K562 (cell line): ENCODE results near the gene URI1. TPM values are rescaled to one million over a fixed set of nuclear protein-coding genes. Genes with fewer than 3 reads are reported as not detected.

ENCODE experiments used
- ATAC-seq: fragments of 200-7000 bp; cut with Tn5 transposase; 3 replicates; pipeline ENCODE4 v1.9.1; 2020; ENCODE audit warnings: moderate library complexity
- BruUV-seq: library from RNA; stranded (reverse); fragments of 400-500 nt; replicated peaks from 2 replicates; lab custom pipeline; 2021; lab: Mats Ljungman, UMichigan
- CTCF ChIA-PET: fragments of 300-600 bp; formaldehyde crosslinking; extraction: SDS; loops from one replicate; lab custom pipeline; 2021; ENCODE audit warnings: low intra/inter-chr PET ratio; lab: Yijun Ruan, JAX
- POLR2A ChIA-PET: fragments of 300-600, 350-650 bp; sonication (Branson Sonifier 250); formaldehyde crosslinking; extraction: SDS; loops from one replicate; lab custom pipeline; 2021; ENCODE audit warnings: antibody characterized with exemption, inconsistent platforms; lab: Yijun Ruan, JAX
- DNase-seq, 4 experiments: peaks; one replicate each; pipeline versions ENCODE4 v3.0.0 to v3.0.0-alpha.2; 2011 to 2018; ENCODE audit warnings: low spot score in 3 of 4, mixed read lengths in 3 of 4; ENCODE audit errors: extremely low read depth in 1 of 4
- FAIRE-seq: peaks from 2 replicates; lab custom pipeline; 2011; peaks lifted over from hg19 to GRCh38; lab: Jason Lieb, UNC
- H2AFZ ChIP-seq: 2 replicates; pipeline ENCODE4 v1.6.0; 2011; ENCODE audit warnings: low read depth, low read length, control low read depth, inconsistent platforms
- H3K27ac ChIP-seq: fragments of 200-600 bp; 3 replicates; pipeline ENCODE4 v1.8.0; 2011; ENCODE audit warnings: low read depth, mild to moderate bottlenecking, control low read depth, inconsistent platforms, low read length, moderate library complexity, mixed read lengths; ENCODE audit errors: extremely low read depth
- H3K27me3 ChIP-seq, 2 experiments: fragments of 300-600 bp in 1 of 2; 2 replicates in 1 of 2; 3 replicates in 1 of 2; pipeline versions ENCODE4 v1.6.0 to v1.8.0; 2011; ENCODE audit warnings: inconsistent platforms in 2 of 2, low read length in 2 of 2, mild to moderate bottlenecking in 1 of 2, mixed read lengths in 1 of 2, moderate library complexity in 1 of 2; ENCODE audit not compliant: control insufficient read depth in 2 of 2, insufficient read depth in 2 of 2
- H3K36me3 ChIP-seq: fragments of 300-600 bp; 3 replicates; pipeline ENCODE4 v1.8.0; 2011; ENCODE audit warnings: mild to moderate bottlenecking, low read length, inconsistent platforms; ENCODE audit not compliant: control insufficient read depth, insufficient read depth
- H3K4me1 ChIP-seq, 2 experiments: fragments of 200-600 bp in 1 of 2; replicated peaks in 1 of 2; 2 replicates in 1 of 2; 3 replicates in 1 of 2; pipeline versions ENCODE4 v1.5.1 to v1.8.0; 2011; ENCODE audit warnings: inconsistent platforms in 2 of 2, low read length in 2 of 2, mild to moderate bottlenecking in 1 of 2, mixed read lengths in 1 of 2, moderate library complexity in 1 of 2; ENCODE audit not compliant: control insufficient read depth in 2 of 2, insufficient read depth in 2 of 2
- H3K4me2 ChIP-seq: 2 replicates; pipeline ENCODE4 v1.6.1; 2011; ENCODE audit warnings: low read length, control low read depth, inconsistent platforms, mixed read lengths; ENCODE audit not compliant: insufficient read depth
- H3K4me3 ChIP-seq: fragments of 200-600 bp; sonication (generic), shearing (Covaris generic); 2 replicates; pipeline ENCODE4 v1.5.1; 2016; ENCODE audit warnings: control low read depth, inconsistent platforms
- H3K79me2 ChIP-seq: fragments of 200-600 bp; 3 replicates; pipeline ENCODE4 v1.8.0; 2011; ENCODE audit warnings: low read length, inconsistent platforms; ENCODE audit not compliant: control insufficient read depth, insufficient read depth
- H3K9ac ChIP-seq, 2 experiments: 2 replicates each; pipeline versions ENCODE4 v1.6.0 to v1.6.1; 2011; ENCODE audit warnings: low read depth in 2 of 2, low read length in 2 of 2, control low read depth in 1 of 2, inconsistent platforms in 1 of 2, mild to moderate bottlenecking in 1 of 2, mixed read lengths in 1 of 2; ENCODE audit not compliant: insufficient read depth in 1 of 2
- H3K9me1 ChIP-seq: one replicate; pipeline ENCODE4 v1.6.0; 2011; ENCODE audit warnings: inconsistent platforms, mild to moderate bottlenecking, low read length, moderate library complexity; ENCODE audit not compliant: control insufficient read depth, insufficient read depth
- H3K9me3 ChIP-seq: replicated peaks from 2 replicates; pipeline ENCODE4 v1.5.1; 2011; ENCODE audit warnings: low read depth, low read length, inconsistent platforms; ENCODE audit not compliant: control insufficient read depth, insufficient read depth
- H4K20me1 ChIP-seq: replicated peaks from 2 replicates; pipeline ENCODE4 v1.6.1; 2011; ENCODE audit warnings: low read length, inconsistent platforms, mixed read lengths; ENCODE audit not compliant: control insufficient read depth, insufficient read depth
- CEBPG ChIP-seq, 3 experiments: fragments of 200-800 bp in 1 of 3; sonication (Bioruptor generic) in 1 of 3; sonication (generic) in 1 of 3; formaldehyde crosslinking in 1 of 3; IDR thresholded peaks in 2 of 3; conservative IDR thresholded peaks in 1 of 3; 2 replicates each; pipeline versions ENCODE4 v1.6.1 to v1.8.0; 2016 to 2022; ENCODE audit warnings: missing compliant biosample characterization in 2 of 3, missing genetic modification characterization in 2 of 3, mild to moderate bottlenecking in 1 of 3, missing genetic modification reagents in 1 of 3
- CTBP1 ChIP-seq: fragments of 450-650 bp; IDR thresholded peaks from 2 replicates; pipeline ENCODE4 v1.6.1; 2016; ENCODE audit warnings: borderline replicate concordance
- FOXP1 ChIP-seq: sonication (generic); formaldehyde crosslinking; IDR thresholded peaks from 2 replicates; pipeline ENCODE4 v1.8.0; 2022; ENCODE audit warnings: mild to moderate bottlenecking, missing genetic modification reagents
- HDAC2 ChIP-seq: fragments of 450-650 bp; IDR thresholded peaks from 2 replicates; pipeline ENCODE4 v1.6.1; 2016; ENCODE audit warnings: mild to moderate bottlenecking
- KDM1A ChIP-seq, 2 experiments: fragments of 450-650 bp; IDR thresholded peaks; 2 replicates each; pipeline ENCODE4 v1.6.1; 2016; ENCODE audit warnings: mild to moderate bottlenecking in 2 of 2
- MAFG ChIP-seq: fragments of 450-650 bp; conservative IDR thresholded peaks from 2 replicates; pipeline ENCODE4 v1.6.1; 2016; ENCODE audit warnings: missing genetic modification characterization, missing compliant biosample characterization
- MYC ChIP-seq, 2 experiments: fragments of 250-450 bp in 1 of 2; sonication (Bioruptor Pico) in 1 of 2; IDR thresholded peaks; 2 replicates each; pipeline versions ENCODE4 v1.5.1 to v1.6.1; 2012 to 2021; ENCODE audit warnings: low read depth in 2 of 2, borderline replicate concordance in 1 of 2, improper control_type of control experiment in 1 of 2, low read length in 1 of 2, mild to moderate bottlenecking in 1 of 2, moderate library complexity in 1 of 2
- RBM17 ChIP-seq: fragments of 200-400 bp; formaldehyde crosslinking; IDR thresholded peaks from 2 replicates; pipeline ENCODE4 v1.6.1; 2017; ENCODE audit warnings: low read depth, mild to moderate bottlenecking, low read length, borderline replicate concordance
- ZEB2 ChIP-seq: fragments of 450-650 bp; IDR thresholded peaks from 2 replicates; pipeline ENCODE4 v1.6.1; 2016
- ZNF134 ChIP-seq: fragments of 250-450 bp; sonication (Bioruptor Pico); conservative IDR thresholded peaks from 2 replicates; pipeline ENCODE4 v1.4.0; 2020
- ZNF354B ChIP-seq: fragments of 250-450 bp; sonication (Bioruptor Pico); IDR thresholded peaks from 2 replicates; pipeline ENCODE4 v1.4.0; 2020
- WGBS: fragments of 100-300 bp; shearing (Covaris generic); methylation state at CpG from one replicate; pipeline ENCODE4 v1.1.6; 2016; ENCODE audit warnings: low coverage, mixed read lengths; ENCODE audit not compliant: insufficient coverage; ENCODE audit errors: missing lambda C conversion rate; 5-methylcytosine and 5-hydroxymethylcytosine counted together
- in situ Hi-C: fragments of 300-500 bp; cut with MboI; formaldehyde crosslinking; loops from 4 replicates; pipeline ENCODE4 v1.15.0; 2018; ENCODE audit warnings: inconsistent platforms, mixed read lengths
- intact Hi-C: fragments of 100-400 bp; cut with micrococcal nuclease; formaldehyde crosslinking; loops from 2 replicates; pipeline ENCODE4 v1.14.2; 2022
- polyA plus RNA-seq, 8 experiments: library from polyadenylated mRNA; depleted of rRNA in 4 of 8; stranded (reverse) in 5 of 8; unstranded in 3 of 8; fragments of >200 nt; fragmentation: Nextera tagmentation in 2 of 8; fragmentation: Illumina TruSeq in 1 of 8; extraction: Ambion mirVana in 2 of 8; extraction: Trizol in 1 of 8; gene quantifications; 2 replicates each; pipeline versions ENCODE4 v1.2.1 to v1.2.3, GENCODE V29; 2011 to 2014; ENCODE audit warnings: inconsistent platforms in 1 of 8, missing spikeins in 1 of 8
- total RNA-seq, 7 experiments: library from RNA; depleted of rRNA in 6 of 7; stranded (reverse); fragments of >200 nt in 6 of 7; fragmentation: Illumina TruSeq in 2 of 7; extraction: Trizol in 2 of 7; gene quantifications; 2 replicates each; pipeline versions ENCODE4 v1.2.1 to v1.2.3, GENCODE V29; 2011 to 2021; ENCODE audit warnings: low replicate concordance in 1 of 7
- TF ChIP-seq, protein P1 (sequence below): IDR thresholded peaks from 2 replicates; pipeline ENCODE4 v1.6.1; 2011; ENCODE audit not compliant: insufficient read length; ENCODE audit errors: extremely low read depth
- TF ChIP-seq, protein P2 (sequence below): sonication (generic); formaldehyde crosslinking; IDR thresholded peaks from 2 replicates; pipeline ENCODE4 v1.8.0; 2022; ENCODE audit warnings: mild to moderate bottlenecking, missing genetic modification reagents

Gene URI1
- total and polyA plus RNA-seq, 9 of the 15 experiments (the other 6 are each of a cell fraction or from before 2014, with no cell fraction given): 16.9 to 87.4 (median 63.9) TPM

DNA sequence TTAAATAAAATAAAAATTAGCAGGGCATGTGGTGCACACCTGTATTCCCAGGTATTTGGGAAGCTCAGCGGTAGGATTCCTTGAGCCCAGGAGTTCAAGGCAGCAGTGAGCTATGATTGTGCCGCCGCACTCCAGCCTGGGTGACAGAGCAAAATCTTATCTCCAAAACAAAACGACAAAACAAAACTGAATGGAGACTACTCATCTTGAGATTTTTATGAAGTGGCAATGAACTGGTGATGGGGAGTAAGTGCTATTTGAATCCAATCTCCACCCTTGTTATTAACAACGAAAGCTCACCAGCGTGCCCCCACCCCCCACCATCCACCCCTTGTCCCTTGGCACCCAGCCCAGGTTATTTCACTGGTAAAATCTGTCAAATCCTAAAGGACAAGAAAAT, 45.2 kb upstream of the URI1 start:
- Histone ChIP-seq H3K79me2 (no peaks in the 10 kb centered on the region), H3K9ac (no peak overlapping the region), H2AFZ (no peak overlapping the region), H3K4me3 (no peak overlapping the region), H3K9me3 (no peaks in the 10 kb centered on the region), H3K36me3 (no peaks in the 10 kb centered on the region), H3K27me3 (no peaks in the 10 kb centered on the region), H3K4me1 (peaks cover 23 to 29% of the 10 kb centered on the region in 2 experiments), H4K20me1 (0 out of 2 replicates have a peak, but pooled peaks cover 14% of the 10 kb centered on the region), H3K27ac (no peak overlapping the region), H3K4me2 (no peak overlapping the region), H3K9me1 (no peaks in the 10 kb centered on the region)
- peak in 1 of 4 experiments; percentile 62 for DNase-seq
- peak; percentile 64 for FAIRE-seq
- 0% methylated on average over 6 of the region's 6 CpGs for WGBS
- intact Hi-C loops (no loop called here), in situ Hi-C loops (no loop called here)
- BruUV-seq: no TSS peak
- ChIA-PET POLR2A (interaction anchor here (0.5 to 1.7 kb wide), 5 partner anchors 9 to 327 kb away, joined by 3 to 4 read pairs (median 3); no protein-coding TSS in a partner anchor), CTCF (no interaction called here)
- peak; percentile 44 for ATAC-seq
- TF ChIP-seq, protein P1, sequence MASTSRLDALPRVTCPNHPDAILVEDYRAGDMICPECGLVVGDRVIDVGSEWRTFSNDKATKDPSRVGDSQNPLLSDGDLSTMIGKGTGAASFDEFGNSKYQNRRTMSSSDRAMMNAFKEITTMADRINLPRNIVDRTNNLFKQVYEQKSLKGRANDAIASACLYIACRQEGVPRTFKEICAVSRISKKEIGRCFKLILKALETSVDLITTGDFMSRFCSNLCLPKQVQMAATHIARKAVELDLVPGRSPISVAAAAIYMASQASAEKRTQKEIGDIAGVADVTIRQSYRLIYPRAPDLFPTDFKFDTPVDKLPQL: no peak
- TF ChIP-seq ZEB2 (peak; percentile 91), HDAC2 (peak; percentile 32; the same call in 1 of the 2 replicates), ZNF134 (CRISPR knock-in tag) (no peak), KDM1A (IDR thresholded peaks at IDR 0.05) (peak; percentile 75 to 80), CTBP1 (0 out of 2 replicates have a peak, but pooled peaks have one; percentile 38), ZNF354B (CRISPR knock-in tag) (no peak), MAFG (tag) (peak; percentile 77), FOXP1 (no peak), RBM17 (no peak), MYC (IDR thresholded peaks at IDR 0.05; ENCODE audit: low read depth, low read length) (0 out of 2 replicates have a peak, but pooled peaks have one; percentile 21), MYC (CRISPR knock-in tag; IDR thresholded peaks at IDR 0.05; ENCODE audit: borderline replicate concordance, low read depth) (no peak), CEBPG (CRISPR knock-in tag; IDR thresholded peaks at IDR 0.05) (no peak), CEBPG (tag; conservative IDR thresholded peaks at IDR 0.05 in 1 of 2, IDR thresholded peaks at IDR 0.05 in 1 of 2) (no peak)
- TF ChIP-seq, protein P2, sequence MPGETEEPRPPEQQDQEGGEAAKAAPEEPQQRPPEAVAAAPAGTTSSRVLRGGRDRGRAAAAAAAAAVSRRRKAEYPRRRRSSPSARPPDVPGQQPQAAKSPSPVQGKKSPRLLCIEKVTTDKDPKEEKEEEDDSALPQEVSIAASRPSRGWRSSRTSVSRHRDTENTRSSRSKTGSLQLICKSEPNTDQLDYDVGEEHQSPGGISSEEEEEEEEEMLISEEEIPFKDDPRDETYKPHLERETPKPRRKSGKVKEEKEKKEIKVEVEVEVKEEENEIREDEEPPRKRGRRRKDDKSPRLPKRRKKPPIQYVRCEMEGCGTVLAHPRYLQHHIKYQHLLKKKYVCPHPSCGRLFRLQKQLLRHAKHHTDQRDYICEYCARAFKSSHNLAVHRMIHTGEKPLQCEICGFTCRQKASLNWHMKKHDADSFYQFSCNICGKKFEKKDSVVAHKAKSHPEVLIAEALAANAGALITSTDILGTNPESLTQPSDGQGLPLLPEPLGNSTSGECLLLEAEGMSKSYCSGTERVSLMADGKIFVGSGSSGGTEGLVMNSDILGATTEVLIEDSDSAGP: no peak
